Measurements from ENCODE around the gene KHK. TPM values are rescaled to one million over a fixed set of nuclear protein-coding genes. Genes with fewer than 3 reads are reported as not detected.

The KHK gene
- total and polyA plus RNA-seq, 3 experiments from 2014 or later = 6.5 to 17.8 (median 14.5) TPM

DNA sequence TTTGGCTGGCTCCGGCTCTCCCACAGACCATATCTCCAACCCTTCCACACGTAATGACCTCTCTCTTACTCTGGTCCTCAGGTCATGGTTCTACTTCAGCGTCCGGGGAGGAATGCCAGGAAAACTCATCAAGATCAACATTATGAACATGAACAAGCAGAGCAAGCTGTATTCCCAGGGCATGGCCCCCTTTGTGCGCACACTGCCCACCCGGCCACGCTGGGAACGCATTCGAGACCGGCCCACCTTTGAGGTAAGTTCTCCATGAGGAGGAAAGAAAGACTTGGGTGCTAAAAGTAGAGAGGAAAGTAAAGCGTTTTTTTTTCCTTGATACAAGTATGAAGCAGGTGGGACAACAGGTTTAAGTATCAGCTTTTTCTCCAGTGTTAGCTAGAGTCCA is 33.3 kb upstream of the KHK start:
- H3K36me3 Mint-ChIP-seq = peaks cover 0 to 51% (median 8%) of the 10 kb centered on the region in 3 donors
- peak overlapping the region; percentile 1 to 100 (median 42) for H3K27ac Mint-ChIP-seq
- POLR2A ChIA-PET = interaction anchor here (0.9 to 4.9 kb wide), 2 partner anchors 18 to 21 kb away, joined by 3 to 58 read pairs; partner anchors contain the start of gene OST4
- Histone ChIP-seq H3K4me1 (ENCODE audit: insufficient read depth, low read length) (peaks cover 14% of the 10 kb centered on the region), H3K4me3 (ENCODE audit: low read length) (no peak overlapping the region), H3K27ac (ENCODE audit: low read depth, low read length) (no peak overlapping the region), H3K27me3 (ENCODE audit: insufficient read depth, low read length, poor library complexity, severe bottlenecking) (no peaks in the 10 kb centered on the region), H3K36me3 (ENCODE audit: insufficient read depth, low read length) (peaks cover 14% of the 10 kb centered on the region), H3K9me3 (ENCODE audit: low read length) (no peaks in the 10 kb centered on the region)
- H3K4me1 Mint-ChIP-seq = peaks cover 23 to 26% (median 24%) of the 10 kb centered on the region in 3 donors
- H3K27me3 Mint-ChIP-seq = peaks cover 3 to 19% of the 10 kb centered on the region in 2 donors
- DNase-seq = no peak
- H3K4me3 Mint-ChIP-seq = peak overlapping the region; percentile 5 to 99 (median 84)
- peaks cover 0 to 10% (median 7%) of the 10 kb centered on the region in 5 donors for H3K9me3 Mint-ChIP-seq
- CTCF ChIA-PET = interaction anchor here (1.2 to 1.6 kb wide), 2 partner anchors 12 to 34 kb away, joined by 3 to 5 read pairs; partner anchors contain the start of gene KHK

- H3K4me3 Mint-ChIP-seq = peak overlapping the region in 3 of 7 donors; percentile 54 to 84 (median 83)
- CTCF ChIA-PET = interaction anchor here (1.3 to 1.6 kb wide), 2 partner anchors 20 to 34 kb away, joined by 3 to 5 read pairs; partner anchors contain the start of gene KHK
- peak overlapping the region in 2 of 8 donors; percentile 7 to 74 for H3K27ac Mint-ChIP-seq
- POLR2A ChIA-PET = interaction anchor here (4.9 kb wide), 1 partner anchor 17 kb away, joined by 58 read pairs; the partner anchor contains the start of gene OST4
- peaks cover 0 to 10% (median 7%) of the 10 kb centered on the region in 5 donors for H3K9me3 Mint-ChIP-seq
- Histone ChIP-seq H3K27me3 (ENCODE audit: insufficient read depth, low read length, poor library complexity, severe bottlenecking) (no peaks in the 10 kb centered on the region), H3K9me3 (ENCODE audit: low read length) (no peaks in the 10 kb centered on the region), H3K27ac (ENCODE audit: low read depth, low read length) (no peak overlapping the region), H3K36me3 (ENCODE audit: insufficient read depth, low read length) (peaks cover 14% of the 10 kb centered on the region), H3K4me1 (ENCODE audit: insufficient read depth, low read length) (peaks cover 14% of the 10 kb centered on the region), H3K4me3 (ENCODE audit: low read length) (no peak overlapping the region)
- DNase-seq = no peak
- H3K27me3 Mint-ChIP-seq = peaks cover 3 to 19% of the 10 kb centered on the region in 2 donors
- H3K36me3 Mint-ChIP-seq = peaks cover 0 to 56% (median 8%) of the 10 kb centered on the region in 3 donors
- peaks cover 23 to 26% (median 24%) of the 10 kb centered on the region in 3 donors for H3K4me1 Mint-ChIP-seq
Measured at GRCh38 chr2:27053776-27054175, 32.8 kb upstream of the KHK start.

DNA sequence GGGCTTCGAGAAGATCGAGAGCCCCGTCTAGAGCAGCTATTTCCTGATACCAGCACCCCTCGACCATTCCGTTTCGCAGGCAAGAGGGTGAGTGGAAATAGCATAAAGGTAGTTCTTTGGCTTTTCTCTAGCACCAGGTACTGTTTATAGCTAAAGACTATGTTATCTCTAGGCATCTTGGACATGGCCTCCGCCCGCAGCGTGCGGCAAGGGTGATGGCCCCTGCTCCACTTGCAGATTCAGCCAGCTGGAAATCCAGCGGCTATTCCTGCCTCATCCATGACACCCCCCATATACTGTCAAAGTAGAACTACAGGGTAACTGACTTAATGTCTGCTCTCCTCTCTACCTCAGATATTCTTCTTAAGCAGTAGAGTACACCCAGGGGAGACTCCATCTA is 31.9 kb upstream of the KHK start:
- Mint-ChIP-seq H3K4me1 (peaks cover 18 to 21% (median 19%) of the 10 kb centered on the region in 3 donors), H3K27ac (peak overlapping the region in 5 of 8 donors; percentile 24 to 74 (median 65)), H3K36me3 (peaks cover 0 to 63% (median 8%) of the 10 kb centered on the region in 3 donors), H3K27me3 (peaks cover 3 to 16% of the 10 kb centered on the region in 2 donors), H3K9me3 (peaks cover 0 to 10% (median 7%) of the 10 kb centered on the region in 5 donors), H3K4me3 (peak overlapping the region in 2 of 7 donors; percentile 2 to 49)
- peaks cover 14% of the 10 kb centered on the region for H3K36me3 ChIP-seq (ENCODE audit: insufficient read depth, low read length)
- CTCF ChIA-PET = interaction anchor here (0.9 to 1.9 kb wide), 4 partner anchors 17 to 33 kb away, joined by 3 to 5 read pairs (median 4); partner anchors contain the start of genes KHK and OST4
- DNase-seq = no peak
- no peaks in the 10 kb centered on the region for H3K27me3 ChIP-seq (ENCODE audit: insufficient read depth, low read length, poor library complexity, severe bottlenecking)
- H3K4me1 ChIP-seq (ENCODE audit: insufficient read depth, low read length) = peaks cover 9% of the 10 kb centered on the region
- no peak overlapping the region for H3K27ac ChIP-seq (ENCODE audit: low read depth, low read length)
- POLR2A ChIA-PET = interaction anchor here (1.0 to 1.1 kb wide), 2 partner anchors 17 to 26 kb away, joined by 3 read pairs; partner anchors contain the start of gene OST4
- no peaks in the 10 kb centered on the region for H3K9me3 ChIP-seq (ENCODE audit: low read length)
- no peak overlapping the region for H3K4me3 ChIP-seq (ENCODE audit: low read length)

- Histone ChIP-seq H3K36me3 (ENCODE audit: insufficient read depth, low read length) (peaks cover 14% of the 10 kb centered on the region), H3K27ac (ENCODE audit: low read depth, low read length) (no peak overlapping the region), H3K9me3 (ENCODE audit: low read length) (no peaks in the 10 kb centered on the region), H3K27me3 (ENCODE audit: insufficient read depth, low read length, poor library complexity, severe bottlenecking) (no peaks in the 10 kb centered on the region), H3K4me1 (ENCODE audit: insufficient read depth, low read length) (peaks cover 4% of the 10 kb centered on the region), H3K4me3 (ENCODE audit: low read length) (no peak overlapping the region)
- DNase-seq = no peak
- ChIA-PET CTCF (no interaction called here), POLR2A (no interaction called here)
- Mint-ChIP-seq H3K4me3 (no peak overlapping the region), H3K9me3 (no peaks in the 10 kb centered on the region), H3K27me3 (peaks cover 0 to 2% of the 10 kb centered on the region in 2 donors), H3K27ac (no peak overlapping the region), H3K36me3 (peaks cover 0 to 52% (median 4%) of the 10 kb centered on the region in 3 donors), H3K4me1 (peaks cover 3 to 9% (median 4%) of the 10 kb centered on the region in 3 donors)
Measured at GRCh38 chr2:27057184-27057583, 29.4 kb upstream of the KHK start.

GRCh38 chr2:27058210-27058609 is 28.4 kb upstream of the KHK start:
- Histone ChIP-seq H3K4me3 (ENCODE audit: low read length) (no peak overlapping the region), H3K27ac (ENCODE audit: low read depth, low read length) (no peak overlapping the region), H3K27me3 (ENCODE audit: insufficient read depth, low read length, poor library complexity, severe bottlenecking) (no peaks in the 10 kb centered on the region), H3K4me1 (ENCODE audit: insufficient read depth, low read length) (no peaks in the 10 kb centered on the region), H3K36me3 (ENCODE audit: insufficient read depth, low read length) (peaks cover 19% of the 10 kb centered on the region), H3K9me3 (ENCODE audit: low read length) (no peaks in the 10 kb centered on the region)
- DNase-seq = no peak
- peaks cover 0 to 60% (median 9%) of the 10 kb centered on the region in 3 donors for H3K36me3 Mint-ChIP-seq
- H3K27me3 Mint-ChIP-seq = peaks cover 0 to 2% of the 10 kb centered on the region in 2 donors
- CTCF ChIA-PET = interaction anchor here (1.0 to 1.6 kb wide), 3 partner anchors 10 to 97 kb away, joined by 3 to 4 read pairs (median 3); partner anchors contain the start of gene OST4
- POLR2A ChIA-PET = no interaction called here
- no peak overlapping the region for H3K4me3 Mint-ChIP-seq
- peak overlapping the region in 2 of 8 donors; percentile 42 to 66 for H3K27ac Mint-ChIP-seq
- H3K9me3 Mint-ChIP-seq = no peaks in the 10 kb centered on the region
- H3K4me1 Mint-ChIP-seq = peaks cover 0 to 12% (median 6%) of the 10 kb centered on the region in 3 donors

- Mint-ChIP-seq H3K36me3 (peaks cover 0 to 62% (median 9%) of the 10 kb centered on the region in 3 donors), H3K9me3 (no peaks in the 10 kb centered on the region), H3K27ac (peak overlapping the region in 2 of 8 donors; percentile 17 to 42), H3K27me3 (peaks cover 0 to 2% of the 10 kb centered on the region in 2 donors), H3K4me1 (peaks cover 2 to 12% (median 11%) of the 10 kb centered on the region in 3 donors), H3K4me3 (no peak overlapping the region)
- DNase-seq = no peak
- POLR2A ChIA-PET = no interaction called here
- peaks cover 19% of the 10 kb centered on the region for H3K36me3 ChIP-seq (ENCODE audit: insufficient read depth, low read length)
- H3K27ac ChIP-seq (ENCODE audit: low read depth, low read length) = no peak overlapping the region
- H3K4me1 ChIP-seq (ENCODE audit: insufficient read depth, low read length) = no peaks in the 10 kb centered on the region
- no peak overlapping the region for H3K4me3 ChIP-seq (ENCODE audit: low read length)
- H3K27me3 ChIP-seq (ENCODE audit: insufficient read depth, low read length, poor library complexity, severe bottlenecking) = no peaks in the 10 kb centered on the region
- no peaks in the 10 kb centered on the region for H3K9me3 ChIP-seq (ENCODE audit: low read length)
- CTCF ChIA-PET = interaction anchor here (0.6 to 1.6 kb wide), 4 partner anchors 9 to 98 kb away, joined by 3 to 4 read pairs (median 3); partner anchors contain the start of gene OST4
Measured at GRCh38 chr2:27059141-27059820, 27.3 kb upstream of the KHK start.

- Histone ChIP-seq H3K9me3 (ENCODE audit: low read length) (no peaks in the 10 kb centered on the region), H3K4me3 (ENCODE audit: low read length) (no peak overlapping the region), H3K27ac (ENCODE audit: low read depth, low read length) (no peak overlapping the region), H3K27me3 (ENCODE audit: insufficient read depth, low read length, poor library complexity, severe bottlenecking) (no peaks in the 10 kb centered on the region), H3K36me3 (ENCODE audit: insufficient read depth, low read length) (peaks cover 19% of the 10 kb centered on the region), H3K4me1 (ENCODE audit: insufficient read depth, low read length) (no peaks in the 10 kb centered on the region)
- ChIA-PET CTCF (no interaction called here), POLR2A (interaction anchor here (3.1 kb wide), 1 partner anchor 11 kb away, joined by 15 read pairs; the partner anchor contains the start of gene OST4)
- peak overlapping the region in 2 of 8 donors; percentile 29 to 40 for H3K27ac Mint-ChIP-seq
- no peak overlapping the region for H3K4me3 Mint-ChIP-seq
- H3K36me3 Mint-ChIP-seq = peaks cover 0 to 59% (median 5%) of the 10 kb centered on the region in 3 donors
- H3K4me1 Mint-ChIP-seq = peaks cover 2 to 13% (median 12%) of the 10 kb centered on the region in 3 donors
- DNase-seq = no peak
- H3K27me3 Mint-ChIP-seq = peaks cover 0 to 2% of the 10 kb centered on the region in 2 donors
- no peaks in the 10 kb centered on the region for H3K9me3 Mint-ChIP-seq
Measured at GRCh38 chr2:27060323-27060722, 26.2 kb upstream of the KHK start.
